KBM-7 (cell line): ENCODE measurements around the gene TCERG1.
A peak's percentile ranks its signal among the peaks of the same experiment; 100 is the strongest.

Experiments used
- DNase-seq: peaks from one replicate; pipeline ENCODE4 v3.0.0-alpha.2; 2015
- in situ Hi-C: fragments of 300-500 bp; cut with MboI; formaldehyde crosslinking; loops from 2 replicates; pipeline ENCODE4 v1.14.3; 2020; ENCODE audit warnings: low sequenced_read_pairs, low pct_unique_long_range_greater_than_20kb, mixed read lengths

TCERG1 gene

GRCh38 chr5:146446861-146447733 lies at the start of gene TCERG1:
TSS of gene TCERG1 (plus strand) at chr5:146447333. CDS start at chr5:146447350, 17 bp downstream.
- in situ Hi-C loops, result no loop called here

GRCh38 chr5:146398826-146399225 lies 48.3 kb upstream of the TCERG1 start:
- no peak for DNase-seq
- in situ Hi-C loops, result no loop called here

More at GRCh38 chr5:146446861-146447733, at the start of gene TCERG1:
- peak; percentile 100 for DNase-seq

- peak; percentile 11 for DNase-seq
- in situ Hi-C loops, result no loop called here
Measured at GRCh38 chr5:146399481-146399880, 47.7 kb upstream of the TCERG1 start.

GRCh38 chr5:146400201-146400600 lies 46.9 kb upstream of the TCERG1 start:
- in situ Hi-C loops, result no loop called here
- DNase-seq, result no peak

- in situ Hi-C loops, result no loop called here
- no peak for DNase-seq
Measured at GRCh38 chr5:146401021-146401420, 46.1 kb upstream of the TCERG1 start.

- in situ Hi-C loops, result no loop called here
- no peak for DNase-seq
Measured at GRCh38 chr5:146402949-146403348, 44.2 kb upstream of the TCERG1 start.

GRCh38 chr5:146409054-146409671 lies 38.0 kb upstream of the TCERG1 start:
- in situ Hi-C loops, result no loop called here
- no peak for DNase-seq

GRCh38 chr5:146410272-146410671 lies 36.9 kb upstream of the TCERG1 start:
- DNase-seq, result no peak

GRCh38 chr5:146419696-146420095 lies 27.4 kb upstream of the TCERG1 start:
- in situ Hi-C loops, result no loop called here
- no peak for DNase-seq

More at GRCh38 chr5:146410272-146410671, 36.9 kb upstream of the TCERG1 start:
- in situ Hi-C loops, result no loop called here

- in situ Hi-C loops, result no loop called here
- DNase-seq, result no peak
Measured at GRCh38 chr5:146425023-146425422, 22.1 kb upstream of the TCERG1 start.

- in situ Hi-C loops, result no loop called here
- no peak for DNase-seq
Measured at GRCh38 chr5:146426305-146426704, 20.8 kb upstream of the TCERG1 start.

GRCh38 chr5:146426853-146427618 lies 20.1 kb upstream of the TCERG1 start:
- DNase-seq, result peak; percentile 46
- in situ Hi-C loops, result no loop called here

- no peak for DNase-seq
- in situ Hi-C loops, result no loop called here
Measured at GRCh38 chr5:146427619-146427997, 19.5 kb upstream of the TCERG1 start.

GRCh38 chr5:146428658-146429057 lies 18.5 kb upstream of the TCERG1 start:
- in situ Hi-C loops, result no loop called here
- DNase-seq, result peak; percentile 26

- in situ Hi-C loops, result no loop called here
- no peak for DNase-seq
Measured at GRCh38 chr5:146440353-146440752, 6.8 kb upstream of the TCERG1 start.

GRCh38 chr5:146440870-146441495 lies 6.2 kb upstream of the TCERG1 start:
- in situ Hi-C loops, result no loop called here
- DNase-seq, result no peak

GRCh38 chr5:146441896-146442295 lies 5.2 kb upstream of the TCERG1 start:
- in situ Hi-C loops, result no loop called here

GRCh38 chr5:146447734-146448380 lies 724 bp downstream of the TCERG1 start:
- peak; percentile 60 for DNase-seq
- in situ Hi-C loops, result no loop called here

More at GRCh38 chr5:146441896-146442295, 5.2 kb upstream of the TCERG1 start:
- DNase-seq, result no peak
